ENCODE measurements around the gene HOXB3.

The HOXB3 gene

GRCh38 chr17:48551214-48551555 is 38.9 kb downstream of the HOXB3 start:
- TF ChIP-seq, protein P1, sequence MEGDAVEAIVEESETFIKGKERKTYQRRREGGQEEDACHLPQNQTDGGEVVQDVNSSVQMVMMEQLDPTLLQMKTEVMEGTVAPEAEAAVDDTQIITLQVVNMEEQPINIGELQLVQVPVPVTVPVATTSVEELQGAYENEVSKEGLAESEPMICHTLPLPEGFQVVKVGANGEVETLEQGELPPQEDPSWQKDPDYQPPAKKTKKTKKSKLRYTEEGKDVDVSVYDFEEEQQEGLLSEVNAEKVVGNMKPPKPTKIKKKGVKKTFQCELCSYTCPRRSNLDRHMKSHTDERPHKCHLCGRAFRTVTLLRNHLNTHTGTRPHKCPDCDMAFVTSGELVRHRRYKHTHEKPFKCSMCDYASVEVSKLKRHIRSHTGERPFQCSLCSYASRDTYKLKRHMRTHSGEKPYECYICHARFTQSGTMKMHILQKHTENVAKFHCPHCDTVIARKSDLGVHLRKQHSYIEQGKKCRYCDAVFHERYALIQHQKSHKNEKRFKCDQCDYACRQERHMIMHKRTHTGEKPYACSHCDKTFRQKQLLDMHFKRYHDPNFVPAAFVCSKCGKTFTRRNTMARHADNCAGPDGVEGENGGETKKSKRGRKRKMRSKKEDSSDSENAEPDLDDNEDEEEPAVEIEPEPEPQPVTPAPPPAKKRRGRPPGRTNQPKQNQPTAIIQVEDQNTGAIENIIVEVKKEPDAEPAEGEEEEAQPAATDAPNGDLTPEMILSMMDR (IDR thresholded peaks at IDR 0.05; ENCODE audit: insufficient read depth, low read depth, low read length, missing control alignments) = no peak
- H3K4me3 ChIP-seq (ENCODE audit: low read length) = no peak overlapping the region
- no peak for DNase-seq (ENCODE audit: low read depth)

DNA sequence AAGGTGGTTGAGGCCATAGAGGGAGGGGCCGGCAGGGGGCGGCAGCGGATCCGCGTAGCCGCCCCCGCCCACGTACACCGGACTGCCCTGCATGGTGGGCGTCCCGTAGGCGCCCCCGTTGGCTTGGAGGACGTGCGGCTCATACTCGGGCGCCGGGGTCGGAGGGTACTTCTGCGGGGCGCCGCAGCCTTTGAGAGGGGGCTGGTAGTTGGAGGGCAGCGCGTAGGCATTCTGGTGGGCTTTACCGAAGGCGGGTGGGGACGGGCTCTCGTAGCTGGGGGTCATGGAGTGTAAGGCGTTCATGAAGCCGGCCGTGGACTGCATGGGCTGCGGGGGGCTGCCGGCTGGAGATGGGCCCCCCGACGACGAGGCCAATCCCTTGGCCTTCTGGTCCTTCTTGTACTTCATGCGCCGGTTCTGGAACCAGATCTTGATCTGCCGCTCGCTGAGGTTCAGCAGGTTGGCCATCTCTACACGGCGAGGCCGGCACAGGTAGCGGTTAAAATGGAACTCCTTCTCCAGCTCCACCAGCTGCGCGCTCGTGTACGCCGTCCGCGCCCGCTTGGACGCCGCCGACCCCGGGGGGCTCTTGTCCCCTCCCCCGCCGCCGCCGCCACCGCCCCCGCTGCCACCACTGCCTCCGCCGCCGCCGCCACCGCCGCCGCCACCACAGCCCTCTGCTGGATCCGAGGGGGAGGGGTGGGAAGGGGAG is 39.4 kb downstream of the HOXB3 start:
- no peak for DNase-seq (ENCODE audit: low read depth)
- TF ChIP-seq, protein P1 (IDR thresholded peaks at IDR 0.05; ENCODE audit: insufficient read depth, low read depth, low read length, missing control alignments) = peak; percentile 8
- H3K4me3 ChIP-seq (ENCODE audit: low read length) = no peak overlapping the region

DNA sequence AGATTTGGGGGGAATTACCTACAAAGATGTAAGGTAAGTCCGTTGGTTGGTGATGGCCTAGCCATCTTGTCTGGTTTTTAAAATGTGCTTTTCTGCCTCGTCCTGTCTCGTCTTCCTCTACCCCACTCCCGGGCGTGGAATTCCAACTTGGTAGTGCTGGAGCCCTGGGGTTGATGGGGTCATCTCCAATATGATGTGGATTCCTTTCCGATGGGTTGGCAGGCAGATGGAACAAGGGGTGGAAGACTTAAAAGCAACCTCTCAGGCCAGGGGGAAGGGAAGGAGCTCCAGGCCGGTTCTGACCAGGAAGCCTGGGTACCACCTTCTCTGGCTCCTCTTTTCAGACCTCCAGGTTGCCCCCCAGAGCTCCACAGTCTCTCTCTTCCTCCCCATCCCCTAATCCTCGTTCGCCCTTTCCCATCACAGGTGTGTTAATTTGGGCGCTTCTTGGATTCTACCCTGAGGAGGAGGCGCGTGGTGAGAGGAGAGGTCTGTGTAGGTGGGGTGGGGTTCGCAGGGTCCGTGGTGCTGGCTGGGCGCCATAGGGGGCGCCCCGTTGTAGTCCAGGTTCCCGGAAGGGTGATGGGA is 40.0 kb downstream of the HOXB3 start:
- TF ChIP-seq, protein P1 (IDR thresholded peaks at IDR 0.05; ENCODE audit: insufficient read depth, low read depth, low read length, missing control alignments) = no peak
- H3K4me3 ChIP-seq (ENCODE audit: low read length) = no peak overlapping the region
- no peak for DNase-seq (ENCODE audit: low read depth)

- no peak overlapping the region for H3K4me3 ChIP-seq (ENCODE audit: low read length)
- TF ChIP-seq, protein P1 (IDR thresholded peaks at IDR 0.05; ENCODE audit: insufficient read depth, low read depth, low read length, missing control alignments) = no peak
- no peak for DNase-seq (ENCODE audit: low read depth)
These were observed 40.8 kb downstream of the HOXB3 start for GRCh38 chr17:48549281-48549630.

- H3K4me3 ChIP-seq (ENCODE audit: low read length) = no peak overlapping the region
- DNase-seq (ENCODE audit: low read depth) = no peak
- TF ChIP-seq, protein P1 (IDR thresholded peaks at IDR 0.05; ENCODE audit: insufficient read depth, low read depth, low read length, missing control alignments) = no peak
These were observed 41.3 kb downstream of the HOXB3 start for GRCh38 chr17:48548523-48549280.

DNA sequence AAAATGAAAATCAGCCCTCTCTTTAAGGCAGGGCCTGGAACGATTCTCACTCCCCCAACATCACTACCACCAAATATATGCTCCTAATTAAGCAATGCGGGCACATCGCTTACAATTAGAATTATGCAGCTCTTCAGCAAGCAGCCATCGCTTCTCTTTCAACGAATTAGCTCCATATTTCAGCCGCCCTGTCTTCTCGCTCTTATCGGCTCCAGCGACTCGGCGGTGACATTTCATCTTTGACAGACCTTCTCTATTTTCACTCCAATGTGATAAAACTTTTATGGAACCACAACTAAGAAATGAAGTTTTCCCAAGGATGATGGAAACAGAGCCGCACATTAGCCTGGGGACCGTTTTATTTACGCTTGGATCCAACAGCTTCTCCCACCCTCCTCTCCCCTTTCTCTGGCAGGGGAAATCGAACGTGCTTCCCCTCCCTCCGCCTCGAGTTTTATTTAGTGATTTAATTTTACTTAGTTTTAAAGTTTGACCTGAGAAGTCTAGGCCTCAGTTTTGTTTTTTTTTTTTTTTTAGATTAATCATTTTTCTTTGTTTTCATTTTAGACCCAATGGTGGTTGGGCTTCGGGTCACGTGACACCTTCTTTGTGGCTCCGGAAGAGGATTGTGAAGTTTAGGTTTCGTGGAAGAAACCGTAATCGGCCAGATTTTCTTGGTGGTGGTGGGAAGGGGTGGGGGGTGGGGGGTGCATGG is 42.1 kb downstream of the HOXB3 start:
- no peak overlapping the region for H3K4me3 ChIP-seq (ENCODE audit: low read length)
- DNase-seq (ENCODE audit: low read depth) = no peak
- TF ChIP-seq, protein P1 (IDR thresholded peaks at IDR 0.05; ENCODE audit: insufficient read depth, low read depth, low read length, missing control alignments) = no peak

Measured in epithelial cell of esophagus (primary cell).